Colonic mucosa (tissue), 4 donors: ENCODE data around the gene RSPH10B. TPM values are rescaled to one million over a fixed set of nuclear protein-coding genes. Genes with fewer than 3 reads are reported as not detected.
"Not testable (repeated sequence)": the region's sequence is repeated elsewhere in the genome, so short reads cannot be mapped to it uniquely, and the experiment has no call there.

Source experiments
- DNase-seq: peaks from one replicate; pipeline ENCODE4 v3.0.0-alpha.2; 2020
- H3K27ac ChIP-seq: fragments of 200-600 bp; one replicate; pipeline ENCODE4 v1.8.0; 2021
- H3K27me3 ChIP-seq: fragments of 200-600 bp; one replicate; pipeline ENCODE4 v1.8.0; 2021
- H3K36me3 ChIP-seq: fragments of 200-600 bp; one replicate; pipeline ENCODE4 v1.8.0; 2021
- H3K4me1 ChIP-seq: fragments of 200-600 bp; one replicate; pipeline ENCODE4 v1.8.0; 2021; ENCODE audit warnings: mild to moderate bottlenecking
- H3K4me3 ChIP-seq: fragments of 200-600 bp; one replicate; pipeline ENCODE4 v1.8.0; 2021
- H3K9ac ChIP-seq, 2 donors: one replicate each; pipeline ENCODE4 v1.7.0; 2013; ENCODE audit warnings: control low read depth in 2 of 2, low read depth in 2 of 2, low read length in 2 of 2
- H3K9me3 ChIP-seq: fragments of 200-600 bp; one replicate; pipeline ENCODE4 v1.8.0; 2021
- CTCF ChIP-seq: fragments of 200-600 bp; IDR thresholded peaks from one replicate; pipeline ENCODE4 v1.8.0; 2022; ENCODE audit warnings: antibody characterized with exemption, mild to moderate bottlenecking
- intact Hi-C: fragments of 100-400 bp; cut with DNase I; formaldehyde crosslinking; loops from one replicate; pipeline ENCODE4 v1.14.1; 2022
- total RNA-seq, 2 donors: library from RNA; stranded (reverse); fragmentation: NEBNext Ultra II Directional in 1 of 2; extraction: Animal tissue kit (Norgen Biotek cat#: 25700) in 1 of 2; gene quantifications; one replicate each; pipeline ENCODE4 v1.2.1, GENCODE V29; 2021
- donor health status: healthy.
- donor health status: DM: no; HTN: no; CAD: no.
- donor health status: DM: no; HTN: no; CAD: no.

The RSPH10B gene
- total RNA-seq, 2 donors from 2014 or later = not detected

- intact Hi-C loops = no loop called here
- TF ChIP-seq CTCF = no peak
- H3K9ac ChIP-seq = no peak overlapping the region
- H3K27me3 ChIP-seq = no peaks in the 10 kb centered on the region
- H3K4me3 ChIP-seq = no peak overlapping the region
- DNase-seq = no peak
- H3K9me3 ChIP-seq = no peaks in the 10 kb centered on the region
- no peaks in the 10 kb centered on the region for H3K36me3 ChIP-seq
- H3K4me1 ChIP-seq = no peaks in the 10 kb centered on the region
- no peak overlapping the region for H3K27ac ChIP-seq
Observed at GRCh38 chr7:5892498-5892897, 78.0 kb downstream of the RSPH10B start.

GRCh38 chr7:5890244-5890643 lies 80.2 kb downstream of the RSPH10B start:
- H3K27ac ChIP-seq, H3K9me3 ChIP-seq, H3K27me3 ChIP-seq, H3K4me3 ChIP-seq, intact Hi-C loops, H3K4me1 ChIP-seq, H3K36me3 ChIP-seq, H3K9ac ChIP-seq, DNase-seq: not testable (repeated sequence)

- H3K27ac ChIP-seq = not testable (repeated sequence)
Observed at GRCh38 chr7:5888021-5888420, 82.5 kb downstream of the RSPH10B start.

GRCh38 chr7:5884431-5884830 lies 86.1 kb downstream of the RSPH10B start:
- H3K4me1 ChIP-seq, H3K27ac ChIP-seq, intact Hi-C loops, H3K9ac ChIP-seq, DNase-seq, H3K36me3 ChIP-seq, H3K27me3 ChIP-seq, H3K9me3 ChIP-seq, H3K4me3 ChIP-seq: not testable (repeated sequence)

More at GRCh38 chr7:5888021-5888420, 82.5 kb downstream of the RSPH10B start:
- H3K4me1 ChIP-seq, H3K9ac ChIP-seq, H3K36me3 ChIP-seq, H3K4me3 ChIP-seq, DNase-seq, H3K9me3 ChIP-seq, intact Hi-C loops, H3K27me3 ChIP-seq: not testable (repeated sequence)

- H3K36me3 ChIP-seq, H3K9me3 ChIP-seq, H3K9ac ChIP-seq, H3K4me3 ChIP-seq, H3K27me3 ChIP-seq, H3K27ac ChIP-seq, intact Hi-C loops, H3K4me1 ChIP-seq, DNase-seq: not testable (repeated sequence)
Observed at GRCh38 chr7:5880106-5880505, 90.4 kb downstream of the RSPH10B start.

- H3K36me3 ChIP-seq, H3K9ac ChIP-seq, intact Hi-C loops, H3K27ac ChIP-seq, DNase-seq, H3K4me1 ChIP-seq, H3K27me3 ChIP-seq, H3K9me3 ChIP-seq, H3K4me3 ChIP-seq: not testable (repeated sequence)
Observed at GRCh38 chr7:5879591-5879990, 90.9 kb downstream of the RSPH10B start.

Other genes starting within 250 kb of the RSPH10B start
- 10 to 100 TPM; 15.9 to 16.2 TPM for gene RNF216, start 189.0 kb downstream of the RSPH10B start, total RNA-seq
- not detected for gene OCM, start 89.9 kb downstream of the RSPH10B start, total RNA-seq
- 10 to 100 TPM; 59.6 to 87.6 TPM for gene CCZ1, start 72.0 kb downstream of the RSPH10B start, total RNA-seq
- 1 to 10 TPM; 9.3 to 9.9 TPM for gene PMS2, start 38.4 kb upstream of the RSPH10B start, total RNA-seq
- 10 to 100 TPM; 31.8 to 60.3 TPM for gene AIMP2, start 38.6 kb upstream of the RSPH10B start, total RNA-seq
- not detected for gene ANKRD61, start 60.7 kb upstream of the RSPH10B start, total RNA-seq
- gene EIF2AK1, start 88.5 kb upstream of the RSPH10B start, total RNA-seq = 100 to 1,000 TPM; 102 to 127 TPM
- gene USP42, start 134.3 kb upstream of the RSPH10B start, total RNA-seq = 1 to 10 TPM; 9.2 to 9.6 TPM